Breast epithelium (tissue), 3 donors: ENCODE results near the gene WDR11.

Experiments used
- POLR2A ChIP-seq: fragments of 450-650 bp; IDR thresholded peaks from one replicate; pipeline ENCODE4 v1.6.1; 2016; ENCODE audit warnings: antibody characterized with exemption, mild to moderate bottlenecking, moderate library complexity
- POLR2AphosphoS5 ChIP-seq, 3 donors: sonication (generic); formaldehyde crosslinking; IDR thresholded peaks; one replicate each; pipeline ENCODE4 v1.6.1; 2017; ENCODE audit warnings: antibody characterized with exemption in 3 of 3

- no peak for TF ChIP-seq POLR2AphosphoS5 (IDR thresholded peaks at IDR 0.05)
- TF ChIP-seq POLR2A = no peak
These were observed 19.1 kb upstream of the WDR11 start for GRCh38 chr10:120832106-120832505.
